ENCODE results near the gene SMC5. TPM values are rescaled to one million over a fixed set of nuclear protein-coding genes. Genes with fewer than 3 reads are reported as not detected.
"Not testable (repeated sequence)": the region's sequence is repeated elsewhere in the genome, so short reads cannot be mapped to it uniquely, and the experiment has no call there.

The SMC5 gene
- total RNA-seq, 4 donors from 2014 or later: 20.8 to 45.4 (median 31.4) TPM

DNA sequence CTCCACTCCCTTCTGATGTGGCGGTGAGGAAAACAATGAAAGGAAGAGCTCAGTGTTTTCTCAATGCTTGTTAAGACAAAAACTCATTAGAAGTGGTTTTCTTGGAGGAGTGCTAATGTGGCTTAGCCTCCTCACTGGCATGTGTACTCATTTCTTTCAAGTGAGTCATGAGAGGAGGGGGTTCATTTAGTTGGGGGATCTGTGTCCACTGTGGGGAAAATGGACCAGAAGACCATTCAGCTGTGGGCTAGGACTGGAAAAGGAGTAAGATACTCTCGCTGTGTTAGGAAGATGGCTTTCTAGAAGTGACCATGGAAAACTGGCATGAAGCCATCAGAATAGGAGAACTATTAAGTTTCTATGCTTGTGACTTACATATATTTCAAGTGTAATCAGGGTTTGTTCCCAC is 132.2 kb downstream of the SMC5 start:
- no peak for ATAC-seq (ENCODE audit: low FRiP score)
- TF ChIP-seq, protein P1, sequence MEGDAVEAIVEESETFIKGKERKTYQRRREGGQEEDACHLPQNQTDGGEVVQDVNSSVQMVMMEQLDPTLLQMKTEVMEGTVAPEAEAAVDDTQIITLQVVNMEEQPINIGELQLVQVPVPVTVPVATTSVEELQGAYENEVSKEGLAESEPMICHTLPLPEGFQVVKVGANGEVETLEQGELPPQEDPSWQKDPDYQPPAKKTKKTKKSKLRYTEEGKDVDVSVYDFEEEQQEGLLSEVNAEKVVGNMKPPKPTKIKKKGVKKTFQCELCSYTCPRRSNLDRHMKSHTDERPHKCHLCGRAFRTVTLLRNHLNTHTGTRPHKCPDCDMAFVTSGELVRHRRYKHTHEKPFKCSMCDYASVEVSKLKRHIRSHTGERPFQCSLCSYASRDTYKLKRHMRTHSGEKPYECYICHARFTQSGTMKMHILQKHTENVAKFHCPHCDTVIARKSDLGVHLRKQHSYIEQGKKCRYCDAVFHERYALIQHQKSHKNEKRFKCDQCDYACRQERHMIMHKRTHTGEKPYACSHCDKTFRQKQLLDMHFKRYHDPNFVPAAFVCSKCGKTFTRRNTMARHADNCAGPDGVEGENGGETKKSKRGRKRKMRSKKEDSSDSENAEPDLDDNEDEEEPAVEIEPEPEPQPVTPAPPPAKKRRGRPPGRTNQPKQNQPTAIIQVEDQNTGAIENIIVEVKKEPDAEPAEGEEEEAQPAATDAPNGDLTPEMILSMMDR (IDR thresholded peaks at IDR 0.05): no peak
- DNase-seq (ENCODE audit: low spot score): no peak

DNA sequence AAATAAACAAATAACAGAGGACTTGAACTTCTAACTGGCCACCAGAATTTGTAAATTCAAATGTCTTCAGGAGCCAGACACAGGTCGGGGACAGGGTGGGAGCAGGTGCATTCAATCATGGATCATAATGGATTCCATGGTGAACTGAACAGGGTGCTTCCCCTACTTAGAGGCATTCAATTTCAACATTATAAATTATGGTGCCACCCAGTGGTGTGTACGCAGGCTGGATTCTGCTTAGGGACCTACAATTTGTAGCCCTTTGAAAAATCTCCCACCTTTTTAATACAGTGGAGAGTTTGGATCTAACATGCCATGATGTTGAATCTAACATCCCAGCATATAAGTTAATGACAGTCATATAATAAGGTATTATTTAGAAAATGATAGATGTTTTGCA is 133.4 kb downstream of the SMC5 start:
- no peak for DNase-seq (ENCODE audit: low spot score)
- no peak for ATAC-seq (ENCODE audit: low FRiP score)
- TF ChIP-seq, protein P1 (IDR thresholded peaks at IDR 0.05): no peak

DNA sequence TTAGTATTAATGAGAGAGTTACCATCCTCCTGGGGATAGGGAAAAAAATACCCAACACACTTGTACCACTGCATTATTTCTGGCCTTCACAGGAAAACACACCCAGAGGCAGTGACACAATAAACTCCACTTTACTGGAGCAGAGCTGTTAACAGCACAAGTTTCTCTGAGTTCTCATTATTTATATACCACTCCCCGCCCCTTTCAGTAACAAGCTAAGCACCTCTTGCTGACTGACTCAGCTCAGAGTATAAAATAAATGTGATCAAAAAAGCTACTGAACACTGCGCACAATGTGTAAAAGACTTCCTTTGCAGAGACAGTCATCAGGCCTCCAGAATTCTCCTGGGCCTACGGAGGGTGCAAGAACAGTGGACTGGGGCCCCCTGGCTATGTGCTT is 134.1 kb downstream of the SMC5 start:
- ATAC-seq (ENCODE audit: low FRiP score) (no peak), DNase-seq (ENCODE audit: low spot score) (no peak)
- TF ChIP-seq, protein P1 (IDR thresholded peaks at IDR 0.05): no peak

DNA sequence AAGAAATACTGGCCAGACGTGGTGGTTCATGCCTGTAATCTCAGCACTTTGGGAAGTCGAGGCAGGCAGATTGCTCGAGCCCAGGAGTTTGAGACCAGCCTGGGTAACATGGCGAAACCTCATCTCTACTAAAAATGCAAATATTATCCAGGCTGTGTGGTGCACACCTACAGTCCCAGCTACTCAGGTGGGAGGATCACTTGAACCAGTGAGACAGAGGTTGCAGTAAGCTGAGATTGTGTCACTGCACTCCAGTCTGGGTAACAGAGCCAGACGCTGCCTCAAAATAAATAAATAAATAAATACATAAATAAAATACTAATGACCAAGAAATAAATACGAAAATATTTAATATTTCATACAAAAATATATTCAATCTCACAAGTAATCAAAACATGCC is 136.9 kb downstream of the SMC5 start:
- DNase-seq (ENCODE audit: low spot score) (no peak), ATAC-seq (ENCODE audit: low FRiP score) (no peak)
- TF ChIP-seq, protein P1 (IDR thresholded peaks at IDR 0.05): no peak

DNA sequence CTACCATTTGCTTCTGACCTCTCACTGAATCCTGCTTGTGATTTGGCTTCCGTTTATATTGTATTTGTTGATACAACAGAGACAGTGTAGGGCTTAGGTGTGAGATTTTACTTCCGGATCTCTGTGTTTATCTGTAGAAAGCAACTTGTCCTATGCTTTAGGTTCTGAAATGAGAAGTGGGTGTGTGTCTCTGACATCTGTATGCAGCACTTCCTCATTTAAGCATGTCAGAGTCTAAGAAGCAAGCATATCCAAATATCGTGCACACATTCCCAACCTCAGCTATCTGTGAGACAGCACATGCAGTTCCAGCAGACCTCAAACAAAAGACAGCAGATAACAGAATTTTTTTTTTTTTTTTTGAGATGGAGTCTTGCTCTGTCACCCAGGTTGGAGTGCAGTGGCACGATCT is 139.4 kb downstream of the SMC5 start:
- no peak for ATAC-seq (ENCODE audit: low FRiP score)
- DNase-seq (ENCODE audit: low spot score): no peak
- TF ChIP-seq, protein P1 (IDR thresholded peaks at IDR 0.05): no peak

DNA sequence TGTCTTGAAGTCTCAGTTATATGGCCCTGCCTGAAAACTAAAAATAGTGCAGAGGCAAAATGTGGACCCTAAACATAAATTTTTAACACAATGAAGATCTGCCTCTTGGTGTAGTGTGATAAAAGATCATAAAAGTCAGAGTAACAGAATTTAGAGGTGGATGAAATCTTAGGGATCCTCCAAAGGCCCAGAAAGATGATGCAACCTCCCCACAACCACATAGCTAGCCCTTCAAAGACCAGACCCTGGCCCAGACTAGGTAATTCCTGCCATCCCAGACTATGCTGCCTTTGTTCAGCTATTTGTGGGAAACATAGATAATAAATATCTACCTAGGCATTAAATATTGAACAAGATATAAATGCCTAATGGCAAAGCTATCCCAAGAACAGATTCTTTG is 140.4 kb downstream of the SMC5 start:
- ATAC-seq (ENCODE audit: low FRiP score) (no peak), DNase-seq (ENCODE audit: low spot score) (no peak)
- TF ChIP-seq, protein P1 (IDR thresholded peaks at IDR 0.05): no peak

DNA sequence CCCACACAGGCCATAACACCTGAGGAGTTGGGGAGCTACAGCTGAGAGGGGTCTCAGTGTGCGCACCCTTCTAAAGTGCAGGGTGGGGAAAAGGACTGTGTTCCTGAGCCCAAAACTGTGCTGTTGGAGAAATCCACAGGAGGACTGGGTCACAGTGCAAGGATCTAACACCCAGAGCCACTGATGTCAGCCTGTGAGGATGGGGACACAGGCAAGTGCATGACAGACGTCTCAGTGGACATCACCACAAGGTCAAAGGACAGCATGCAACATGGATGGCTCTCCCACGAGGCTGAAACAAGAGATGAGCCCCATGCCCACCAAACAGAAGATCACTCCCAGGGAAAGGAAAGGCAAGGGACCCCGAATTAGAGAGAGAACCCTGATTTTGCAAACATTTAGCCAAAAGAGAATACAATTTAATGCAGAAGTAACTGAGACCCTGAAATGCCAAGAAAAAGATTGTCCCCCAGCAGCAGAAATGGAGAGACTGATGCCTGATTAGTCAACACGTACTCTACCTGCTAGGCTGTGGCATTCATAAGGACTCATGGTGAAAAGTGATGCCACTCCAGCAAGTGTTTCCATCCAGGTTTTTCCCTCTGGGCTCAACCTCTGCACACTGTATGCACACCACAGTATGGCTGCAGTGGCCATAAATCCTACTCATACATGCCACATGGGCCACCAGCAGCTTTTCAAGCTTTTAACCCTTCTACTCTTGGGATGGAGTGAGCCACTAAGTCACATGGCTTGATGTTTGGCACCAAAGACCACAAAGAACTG is 141.5 kb downstream of the SMC5 start:
- ATAC-seq (ENCODE audit: low FRiP score) (no peak), DNase-seq (ENCODE audit: low spot score) (no peak)
- TF ChIP-seq, protein P1 (IDR thresholded peaks at IDR 0.05): no peak

DNA sequence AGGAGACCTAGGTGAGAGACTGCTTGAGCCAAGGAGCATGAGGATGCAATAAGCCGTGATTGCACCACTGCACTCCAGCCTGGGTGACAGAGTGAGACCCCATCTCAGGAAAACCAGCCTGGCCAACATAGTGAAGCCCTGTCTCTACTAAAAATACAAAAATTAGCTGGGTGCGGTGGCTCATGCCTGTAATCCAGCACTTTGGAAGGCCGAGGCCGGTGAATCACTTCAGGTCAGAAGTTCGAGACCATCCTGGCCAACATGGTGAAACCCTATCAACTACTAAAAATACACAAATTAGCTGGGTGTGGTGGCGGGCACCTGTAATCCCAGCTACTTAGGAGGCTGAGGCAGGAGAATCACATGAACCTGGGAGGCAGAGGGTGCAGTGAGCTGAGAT is 142.5 kb downstream of the SMC5 start:
- ATAC-seq (ENCODE audit: low FRiP score); DNase-seq (ENCODE audit: low spot score): not testable (repeated sequence)
